ENCODE measurements around the gene CIITA.
A peak's percentile ranks its signal among the peaks of the same experiment; 100 is the strongest.

CIITA gene

DNA sequence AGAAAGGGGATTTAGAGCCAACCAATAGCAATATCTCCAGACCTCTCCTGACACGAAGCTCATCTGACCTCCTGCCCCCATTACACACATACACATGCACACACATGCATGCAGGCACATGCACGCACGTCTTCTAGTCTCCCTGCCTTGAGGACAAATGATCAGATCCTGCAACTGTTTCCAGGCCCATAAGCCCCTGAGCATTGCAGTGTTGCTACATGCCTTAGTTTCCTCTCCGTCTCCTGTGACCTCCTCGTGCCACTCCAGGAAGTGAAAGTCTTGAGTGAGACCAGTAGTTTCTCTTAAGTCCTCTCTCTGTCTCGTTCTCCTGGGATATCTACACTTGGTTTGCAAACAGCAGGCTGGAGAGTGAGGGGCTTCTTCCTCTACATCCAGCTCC lies 8.2 kb downstream of the CIITA start:
- peak overlapping the region; percentile 59 for H3K4me3 ChIP-seq (ENCODE audit: low read depth, low read length, poor library complexity, severe bottlenecking)
- no peaks in the 10 kb centered on the region for H3K9me3 ChIP-seq (ENCODE audit: low read length)
- peaks cover 25% of the 10 kb centered on the region; the same call in 1 of the 2 replicates for H3K79me2 ChIP-seq (ENCODE audit: insufficient read depth, low read length)
- no peaks in the 10 kb centered on the region; the same call in 1 of the 2 replicates for H3F3A ChIP-seq (ENCODE audit: insufficient read depth, low read length)
- peaks cover 19% of the 10 kb centered on the region; the same call in 1 of the 2 replicates for H3K36me3 ChIP-seq (ENCODE audit: insufficient read depth, low read length)
- no peaks in the 10 kb centered on the region for H3K27me3 ChIP-seq (ENCODE audit: insufficient read depth, low read length)
- no peak overlapping the region for H2AFZ ChIP-seq (ENCODE audit: low read length)
- H3K4me2 ChIP-seq (ENCODE audit: low read length): peak overlapping the region; percentile 80
- TF ChIP-seq, protein P1, sequence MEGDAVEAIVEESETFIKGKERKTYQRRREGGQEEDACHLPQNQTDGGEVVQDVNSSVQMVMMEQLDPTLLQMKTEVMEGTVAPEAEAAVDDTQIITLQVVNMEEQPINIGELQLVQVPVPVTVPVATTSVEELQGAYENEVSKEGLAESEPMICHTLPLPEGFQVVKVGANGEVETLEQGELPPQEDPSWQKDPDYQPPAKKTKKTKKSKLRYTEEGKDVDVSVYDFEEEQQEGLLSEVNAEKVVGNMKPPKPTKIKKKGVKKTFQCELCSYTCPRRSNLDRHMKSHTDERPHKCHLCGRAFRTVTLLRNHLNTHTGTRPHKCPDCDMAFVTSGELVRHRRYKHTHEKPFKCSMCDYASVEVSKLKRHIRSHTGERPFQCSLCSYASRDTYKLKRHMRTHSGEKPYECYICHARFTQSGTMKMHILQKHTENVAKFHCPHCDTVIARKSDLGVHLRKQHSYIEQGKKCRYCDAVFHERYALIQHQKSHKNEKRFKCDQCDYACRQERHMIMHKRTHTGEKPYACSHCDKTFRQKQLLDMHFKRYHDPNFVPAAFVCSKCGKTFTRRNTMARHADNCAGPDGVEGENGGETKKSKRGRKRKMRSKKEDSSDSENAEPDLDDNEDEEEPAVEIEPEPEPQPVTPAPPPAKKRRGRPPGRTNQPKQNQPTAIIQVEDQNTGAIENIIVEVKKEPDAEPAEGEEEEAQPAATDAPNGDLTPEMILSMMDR (IDR thresholded peaks at IDR 0.05; ENCODE audit: low read length): no peak
- TF ChIP-seq EZH2 (IDR thresholded peaks at IDR 0.05; ENCODE audit: borderline replicate concordance, low read length): no peak
- H3K4me1 ChIP-seq (ENCODE audit: insufficient read depth, low read length, severe bottlenecking): peaks cover 79% of the 10 kb centered on the region
- peak overlapping the region; percentile 16; the same call in 1 of the 2 replicates for H3K9ac ChIP-seq (ENCODE audit: low read length)
- no peaks in the 10 kb centered on the region for H3K9me2 ChIP-seq (ENCODE audit: low read depth, low read length)
- peak overlapping the region; percentile 94 for H3K27ac ChIP-seq (ENCODE audit: low read depth, low read length, poor library complexity, severe bottlenecking)
- no peaks in the 10 kb centered on the region for H4K20me1 ChIP-seq (ENCODE audit: insufficient read depth, low read length)

DNA sequence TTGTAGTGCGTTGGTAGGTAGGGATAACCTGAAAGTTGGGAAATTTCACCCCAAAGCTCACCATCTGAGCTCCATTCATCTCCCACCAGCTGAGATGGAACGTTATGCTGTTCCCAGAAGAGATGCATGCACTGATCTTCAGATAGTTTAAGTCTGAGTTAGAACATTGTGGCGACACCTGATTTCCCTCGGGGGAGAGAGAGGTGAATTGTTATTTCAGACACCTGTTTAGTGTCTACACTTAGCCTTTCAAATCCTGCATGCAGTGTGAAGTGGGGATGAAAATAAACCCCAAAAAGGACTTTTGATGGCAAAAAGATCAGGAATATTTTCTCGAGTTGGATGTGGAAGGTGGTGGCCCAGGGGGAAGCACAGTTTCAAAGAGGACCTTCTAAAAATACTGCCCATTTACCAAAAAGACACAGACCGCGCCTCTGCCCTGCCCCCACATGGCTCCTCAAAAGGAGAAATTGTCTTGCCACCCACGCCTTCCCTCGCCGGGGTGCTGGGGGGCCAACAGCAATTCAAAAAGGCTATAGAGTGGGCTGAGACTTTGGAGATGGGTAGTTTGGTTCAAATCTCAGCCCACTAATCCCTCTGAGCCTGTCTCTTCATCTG lies 11.4 kb downstream of the CIITA start:
- Histone ChIP-seq H2AFZ (ENCODE audit: low read length) (no peak overlapping the region), H3F3A (ENCODE audit: insufficient read depth, low read length) (peaks cover 4% of the 10 kb centered on the region; the same call in 1 of the 2 replicates), H3K79me2 (ENCODE audit: insufficient read depth, low read length) (peaks cover 11% of the 10 kb centered on the region; the same call in 1 of the 2 replicates), H3K9me2 (ENCODE audit: low read depth, low read length) (no peaks in the 10 kb centered on the region), H3K9me3 (ENCODE audit: low read length) (no peaks in the 10 kb centered on the region), H3K27me3 (ENCODE audit: insufficient read depth, low read length) (no peaks in the 10 kb centered on the region), H4K20me1 (ENCODE audit: insufficient read depth, low read length) (no peaks in the 10 kb centered on the region), H3K4me2 (ENCODE audit: low read length) (peak overlapping the region; percentile 80), H3K27ac (ENCODE audit: low read depth, low read length, poor library complexity, severe bottlenecking) (peak overlapping the region; percentile 94), H3K4me1 (ENCODE audit: insufficient read depth, low read length, severe bottlenecking) (peaks cover 81% of the 10 kb centered on the region), H3K4me3 (ENCODE audit: low read depth, low read length, poor library complexity, severe bottlenecking) (peak overlapping the region; percentile 59), H3K36me3 (ENCODE audit: insufficient read depth, low read length) (peaks cover 22% of the 10 kb centered on the region), H3K9ac (ENCODE audit: low read length) (peak overlapping the region; percentile 71)
- no peak for TF ChIP-seq EZH2 (IDR thresholded peaks at IDR 0.05; ENCODE audit: borderline replicate concordance, low read length)
- TF ChIP-seq, protein P1 (IDR thresholded peaks at IDR 0.05; ENCODE audit: low read length): no peak; the same call in 1 of the 2 replicates

DNA sequence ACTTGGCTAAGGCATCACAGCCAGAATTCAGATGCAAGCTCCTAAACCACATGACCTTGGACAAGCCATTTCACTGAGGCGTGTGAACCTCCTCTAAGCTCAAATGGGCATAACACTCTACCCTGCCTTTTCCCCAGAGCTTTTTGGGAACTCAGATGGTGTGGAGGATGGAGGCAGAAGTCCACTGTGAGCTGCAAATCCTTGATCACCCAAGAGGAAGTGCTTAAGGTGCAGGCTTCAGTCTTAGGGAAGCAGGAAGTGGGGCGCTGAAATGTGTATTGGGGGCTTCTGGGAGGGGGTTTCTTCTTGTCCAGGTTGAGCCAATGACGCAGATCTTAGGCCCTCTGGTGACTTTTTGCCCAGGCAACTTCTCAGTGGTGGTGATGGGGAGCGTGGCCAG lies 12.9 kb downstream of the CIITA start:
- H3K79me2 ChIP-seq (ENCODE audit: insufficient read depth, low read length): peaks cover 14% of the 10 kb centered on the region; the same call in 1 of the 2 replicates
- TF ChIP-seq, protein P1 (IDR thresholded peaks at IDR 0.05; ENCODE audit: low read length): no peak
- TF ChIP-seq EZH2 (IDR thresholded peaks at IDR 0.05; ENCODE audit: borderline replicate concordance, low read length): no peak
- peak overlapping the region; percentile 80; the same call in 1 of the 2 replicates for H3K4me2 ChIP-seq (ENCODE audit: low read length)
- no peak overlapping the region for H3K4me3 ChIP-seq (ENCODE audit: low read depth, low read length, poor library complexity, severe bottlenecking)
- peaks cover 12% of the 10 kb centered on the region for H3K36me3 ChIP-seq (ENCODE audit: insufficient read depth, low read length)
- H3K9me2 ChIP-seq (ENCODE audit: low read depth, low read length): no peaks in the 10 kb centered on the region
- no peaks in the 10 kb centered on the region for H4K20me1 ChIP-seq (ENCODE audit: insufficient read depth, low read length)
- peak overlapping the region; percentile 5; the same call in 1 of the 2 replicates for H3K9ac ChIP-seq (ENCODE audit: low read length)
- no peak overlapping the region for H2AFZ ChIP-seq (ENCODE audit: low read length)
- H3K27me3 ChIP-seq (ENCODE audit: insufficient read depth, low read length): no peaks in the 10 kb centered on the region
- H3K4me1 ChIP-seq (ENCODE audit: insufficient read depth, low read length, severe bottlenecking): peaks cover 76% of the 10 kb centered on the region
- peak overlapping the region; percentile 94 for H3K27ac ChIP-seq (ENCODE audit: low read depth, low read length, poor library complexity, severe bottlenecking)
- peaks cover 4% of the 10 kb centered on the region; the same call in 1 of the 2 replicates for H3F3A ChIP-seq (ENCODE audit: insufficient read depth, low read length)
- no peaks in the 10 kb centered on the region for H3K9me3 ChIP-seq (ENCODE audit: low read length)
